ENCODE data around the gene FAIM2. TPM values are rescaled to one million over a fixed set of nuclear protein-coding genes. Genes with fewer than 3 reads are reported as not detected.

The FAIM2 gene
- total and polyA plus RNA-seq, 2 donors (not counting 3 experiments of a cell fraction or from before 2014, with no cell fraction given) = 0.01 TPM; not detected in 1

GRCh38 chr12:49902399-49903350 is 1.0 kb downstream of the FAIM2 start:
- Histone ChIP-seq H2AFZ (ENCODE audit: low read depth, low read length) (no peak overlapping the region), H3K4me2 (ENCODE audit: insufficient read depth, low read length) (no peak overlapping the region)
- CTCF ChIA-PET = no interaction called here

DNA sequence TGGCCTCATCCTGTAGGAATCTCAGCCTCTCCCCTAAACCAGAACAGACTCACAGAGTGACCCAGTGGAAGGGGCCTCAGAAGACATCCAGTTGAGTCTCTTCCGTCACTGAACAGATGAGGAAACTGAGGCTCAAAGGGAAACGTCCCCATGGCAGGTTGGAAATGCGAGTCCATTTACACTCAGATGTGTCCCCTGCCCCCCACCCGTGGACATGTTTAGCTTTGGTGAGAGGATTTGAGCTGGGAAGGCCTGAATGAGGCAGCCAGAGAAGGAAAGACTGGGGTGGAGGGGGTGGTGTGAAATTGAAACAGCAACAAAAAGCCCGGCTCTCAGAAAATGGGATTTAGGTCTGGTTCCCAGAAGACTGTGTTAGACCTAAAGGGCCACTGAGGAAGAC is 1.7 kb downstream of the FAIM2 start:
- Histone ChIP-seq H3K9ac (replicated peaks; ENCODE audit: extremely low read depth, insufficient read depth, low read length) (no peak overlapping the region), H3K27ac (ENCODE audit: insufficient read depth, low read depth, low read length) (no peak overlapping the region), H3K36me3 (ENCODE audit: control insufficient read depth in 2 of 2, extremely low read depth in 1 of 2, insufficient read depth in 2 of 2, low read length in 2 of 2) (no peaks in the 10 kb centered on the region), H4K20me1 (replicated peaks; ENCODE audit: control insufficient read depth, extremely low read depth, insufficient read depth, low read length) (no peaks in the 10 kb centered on the region), H3K4me2 (ENCODE audit: insufficient read depth, low read length) (no peak overlapping the region), H3K79me2 (ENCODE audit: control insufficient read depth, insufficient read depth, low read length) (no peaks in the 10 kb centered on the region), H3K4me1 (ENCODE audit: control insufficient read depth, extremely low read depth, insufficient read depth, low read length) (no peaks in the 10 kb centered on the region), H3K27me3 (ENCODE audit: control insufficient read depth in 2 of 2, insufficient read depth in 2 of 2, low read length in 2 of 2) (peaks cover 0 to 5% of the 10 kb centered on the region in 2 experiments), H3K4me3 (replicated peaks in 1 of 3; ENCODE audit: insufficient read depth in 1 of 3, low read depth in 1 of 3, low read length in 3 of 3) (no peak overlapping the region), H3K9me1 (replicated peaks; ENCODE audit: control insufficient read depth, extremely low read depth, insufficient read depth, low read length) (no peaks in the 10 kb centered on the region), H2AFZ (ENCODE audit: low read depth, low read length) (no peak overlapping the region), H3K9me3 (replicated peaks; ENCODE audit: control insufficient read depth, insufficient read depth, low read length) (no peaks in the 10 kb centered on the region)
- DNase-seq (ENCODE audit: low read depth, low spot score) = no peak
- dilution Hi-C loops (cut with MboI; ENCODE audit: extremely low pct_ligation_motif_present, low sequenced_read_pairs) = no loop called here
- CTCF ChIA-PET = interaction anchor here (0.9 to 1.0 kb wide), 2 partner anchors 15 to 35 kb away, joined by 3 to 5 read pairs; no protein-coding TSS in a partner anchor
- BruUV-seq (replicated peaks) = no TSS peak
- intact Hi-C loops (cut with micrococcal nuclease) = no loop called here
- FAIRE-seq = no peak
- POLR2A ChIA-PET = no interaction called here
- TF ChIP-seq MYC (IDR thresholded peaks at IDR 0.05; ENCODE audit: low read depth, low read length) = no peak
- no peak for TF ChIP-seq POLR2AphosphoS5 (IDR thresholded peaks at IDR 0.05; ENCODE audit: insufficient read depth, low read depth, low read length)
- TF ChIP-seq POLR2A (IDR thresholded peaks at IDR 0.05; ENCODE audit: low read depth, low read length) = no peak
- no peak for TF ChIP-seq JUN (IDR thresholded peaks at IDR 0.05; ENCODE audit: borderline replicate concordance, insufficient read depth, insufficient read length, low read depth)
- TF ChIP-seq CTCF (IDR thresholded peaks at IDR 0.05; ENCODE audit: extremely low read depth in 1 of 2, insufficient read depth in 1 of 2, low read depth in 1 of 2, low read length in 2 of 2) = no peak
- no peak for TF ChIP-seq EZH2 (IDR thresholded peaks at IDR 0.05; ENCODE audit: borderline replicate concordance, low read depth, low read length, severe bottlenecking)
- TF ChIP-seq GATA2 (IDR thresholded peaks at IDR 0.05; ENCODE audit: insufficient read depth, insufficient read length, low read depth, low read length) = no peak
- TF ChIP-seq MAX (IDR thresholded peaks at IDR 0.05; ENCODE audit: insufficient read depth, insufficient read length) = no peak
- no peak for TF ChIP-seq FOS (IDR thresholded peaks at IDR 0.05; ENCODE audit: borderline replicate concordance, insufficient read depth, low read length)

More at GRCh38 chr12:49902399-49903350, 1.0 kb downstream of the FAIM2 start:
- no peaks in the 10 kb centered on the region for H3K79me2 ChIP-seq (ENCODE audit: control insufficient read depth, insufficient read depth, low read length)
- TF ChIP-seq JUN (IDR thresholded peaks at IDR 0.05; ENCODE audit: borderline replicate concordance, insufficient read depth, insufficient read length, low read depth) = no peak
- BruUV-seq (replicated peaks) = no TSS peak
- FAIRE-seq (no peak), DNase-seq (ENCODE audit: low read depth, low spot score) (no peak)
- H3K9me3 ChIP-seq (replicated peaks; ENCODE audit: control insufficient read depth, insufficient read depth, low read length) = no peaks in the 10 kb centered on the region
- POLR2A ChIA-PET = no interaction called here
- no peak overlapping the region for H3K9ac ChIP-seq (replicated peaks; ENCODE audit: extremely low read depth, insufficient read depth, low read length)
- H3K4me1 ChIP-seq (ENCODE audit: control insufficient read depth, extremely low read depth, insufficient read depth, low read length) = no peaks in the 10 kb centered on the region
- H3K27me3 ChIP-seq (ENCODE audit: control insufficient read depth in 2 of 2, insufficient read depth in 2 of 2, low read length in 2 of 2) = peaks cover 0 to 5% of the 10 kb centered on the region in 2 experiments
- no peaks in the 10 kb centered on the region for H4K20me1 ChIP-seq (replicated peaks; ENCODE audit: control insufficient read depth, extremely low read depth, insufficient read depth, low read length)
- intact Hi-C loops (cut with micrococcal nuclease) = no loop called here
- no peak overlapping the region for H3K27ac ChIP-seq (ENCODE audit: insufficient read depth, low read depth, low read length)
- no peak overlapping the region for H3K4me3 ChIP-seq (replicated peaks in 1 of 3; ENCODE audit: insufficient read depth in 1 of 3, low read depth in 1 of 3, low read length in 3 of 3)
- H3K9me1 ChIP-seq (replicated peaks; ENCODE audit: control insufficient read depth, extremely low read depth, insufficient read depth, low read length) = no peaks in the 10 kb centered on the region
- H3K36me3 ChIP-seq (ENCODE audit: control insufficient read depth in 2 of 2, extremely low read depth in 1 of 2, insufficient read depth in 2 of 2, low read length in 2 of 2) = no peaks in the 10 kb centered on the region
- dilution Hi-C loops (cut with MboI; ENCODE audit: extremely low pct_ligation_motif_present, low sequenced_read_pairs) = no loop called here
